Measurements from ENCODE around the gene CLUH. TPM values are rescaled to one million over a fixed set of nuclear protein-coding genes. Genes with fewer than 3 reads are reported as not detected.
A peak's percentile ranks its signal among the peaks of the same experiment; 100 is the strongest.
"Not testable (repeated sequence)": the region's sequence is repeated elsewhere in the genome, so short reads cannot be mapped to it uniquely, and the experiment has no call there.

The CLUH gene
- total RNA-seq, 1 donor from 2014 or later = 29.0 TPM

GRCh38 chr17:2688351-2689342 is 22.9 kb downstream of the CLUH start:
- DNase-seq (ENCODE audit: low read depth in 2 of 2) = no peak

- no peak for DNase-seq (ENCODE audit: low read depth in 2 of 2)
Observed at GRCh38 chr17:2687074-2687418, 24.5 kb downstream of the CLUH start.

- DNase-seq (ENCODE audit: low read depth in 2 of 2) = no peak
Observed at GRCh38 chr17:2685696-2686095, 25.9 kb downstream of the CLUH start.

GRCh38 chr17:2684549-2684948 is 27.0 kb downstream of the CLUH start:
- DNase-seq (ENCODE audit: low read depth in 2 of 2) = no peak

GRCh38 chr17:2683912-2684311 is 27.7 kb downstream of the CLUH start:
- peak in 1 of 2 donors; percentile 71 for DNase-seq (ENCODE audit: low read depth in 2 of 2)

- DNase-seq (ENCODE audit: low read depth in 2 of 2) = no peak
Observed at GRCh38 chr17:2682176-2682938, 29.2 kb downstream of the CLUH start.

- no peak for DNase-seq (ENCODE audit: low read depth in 2 of 2)
Observed at GRCh38 chr17:2681650-2682049, 29.9 kb downstream of the CLUH start.

- no peak for DNase-seq (ENCODE audit: low read depth in 2 of 2)
Observed at GRCh38 chr17:2680961-2681360, 30.6 kb downstream of the CLUH start.

GRCh38 chr17:2679247-2679646 is 32.3 kb downstream of the CLUH start:
- DNase-seq (ENCODE audit: low read depth in 2 of 2) = not testable (repeated sequence)

GRCh38 chr17:2672026-2672425 is 39.5 kb downstream of the CLUH start:
- no peak for DNase-seq (ENCODE audit: low read depth in 2 of 2)

- DNase-seq (ENCODE audit: low read depth in 2 of 2) = not testable (repeated sequence)
Observed at GRCh38 chr17:2660410-2660809, 51.2 kb downstream of the CLUH start.

GRCh38 chr17:2659337-2659736 is 52.2 kb downstream of the CLUH start:
- DNase-seq (ENCODE audit: low read depth in 2 of 2) = peak in 1 of 2 donors; percentile 9

- peak in 1 of 2 donors; percentile 21 for DNase-seq (ENCODE audit: low read depth in 2 of 2)
Observed at GRCh38 chr17:2656283-2656682, 55.3 kb downstream of the CLUH start.

- peak; percentile 23 to 29 for DNase-seq (ENCODE audit: low read depth in 2 of 2)
Observed at GRCh38 chr17:2655546-2655945, 56.0 kb downstream of the CLUH start.

GRCh38 chr17:2652911-2653310 is 58.7 kb downstream of the CLUH start:
- not testable (repeated sequence) for DNase-seq (ENCODE audit: low read depth in 2 of 2)

GRCh38 chr17:2649191-2649590 is 62.4 kb downstream of the CLUH start:
- DNase-seq (ENCODE audit: low read depth in 2 of 2) = no peak

- DNase-seq (ENCODE audit: low read depth in 2 of 2) = no peak
Observed at GRCh38 chr17:2647957-2648356, 63.6 kb downstream of the CLUH start.

- DNase-seq (ENCODE audit: low read depth in 2 of 2) = no peak
Observed at GRCh38 chr17:2644971-2645370, 66.6 kb downstream of the CLUH start.
